Breast epithelium (tissue), 3 donors: Measurements from ENCODE around the gene SLC35A3.

Experiments used
- CTCF ChIP-seq, 3 donors: fragments of 450-650 bp; IDR thresholded peaks; one replicate each; pipeline ENCODE4 v1.5.1; 2016 to 2017; ENCODE audit warnings: antibody characterized with exemption in 3 of 3, mild to moderate bottlenecking in 3 of 3, moderate library complexity in 3 of 3
- POLR2A ChIP-seq: fragments of 450-650 bp; IDR thresholded peaks from one replicate; pipeline ENCODE4 v1.6.1; 2016; ENCODE audit warnings: antibody characterized with exemption, mild to moderate bottlenecking, moderate library complexity

GRCh38 chr1:99993468-99993845 lies 23.7 kb downstream of the SLC35A3 start:
- TF ChIP-seq CTCF (IDR thresholded peaks at IDR 0.05) (no peak), POLR2A (no peak)
